ENCODE data around the gene HOXA6.

Gene HOXA6

GRCh38 chr7:27107391-27108381 is 39.9 kb downstream of the HOXA6 start:
- DNase-seq (ENCODE audit: low read depth), result no peak

DNA sequence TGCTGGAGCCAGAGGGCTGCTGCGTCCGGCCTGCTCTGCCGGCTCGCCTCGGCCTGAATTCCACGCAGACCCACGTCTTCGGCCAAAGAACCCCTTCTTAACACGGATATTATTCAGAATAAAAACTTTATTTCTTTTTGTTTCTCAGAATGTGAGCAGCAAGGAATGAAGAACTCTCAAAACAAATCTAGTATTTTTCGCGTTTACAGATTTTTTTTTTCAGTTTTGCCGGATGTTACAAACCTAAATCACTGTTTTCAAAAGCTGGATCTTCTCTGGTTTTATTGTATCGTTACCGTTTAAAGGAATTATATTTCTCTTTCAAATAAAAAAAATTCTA is 40.7 kb downstream of the HOXA6 start:
- DNase-seq (ENCODE audit: low read depth), result no peak

- DNase-seq (ENCODE audit: low read depth), result no peak
Measured at GRCh38 chr7:27106181-27106900, 41.2 kb downstream of the HOXA6 start.

DNA sequence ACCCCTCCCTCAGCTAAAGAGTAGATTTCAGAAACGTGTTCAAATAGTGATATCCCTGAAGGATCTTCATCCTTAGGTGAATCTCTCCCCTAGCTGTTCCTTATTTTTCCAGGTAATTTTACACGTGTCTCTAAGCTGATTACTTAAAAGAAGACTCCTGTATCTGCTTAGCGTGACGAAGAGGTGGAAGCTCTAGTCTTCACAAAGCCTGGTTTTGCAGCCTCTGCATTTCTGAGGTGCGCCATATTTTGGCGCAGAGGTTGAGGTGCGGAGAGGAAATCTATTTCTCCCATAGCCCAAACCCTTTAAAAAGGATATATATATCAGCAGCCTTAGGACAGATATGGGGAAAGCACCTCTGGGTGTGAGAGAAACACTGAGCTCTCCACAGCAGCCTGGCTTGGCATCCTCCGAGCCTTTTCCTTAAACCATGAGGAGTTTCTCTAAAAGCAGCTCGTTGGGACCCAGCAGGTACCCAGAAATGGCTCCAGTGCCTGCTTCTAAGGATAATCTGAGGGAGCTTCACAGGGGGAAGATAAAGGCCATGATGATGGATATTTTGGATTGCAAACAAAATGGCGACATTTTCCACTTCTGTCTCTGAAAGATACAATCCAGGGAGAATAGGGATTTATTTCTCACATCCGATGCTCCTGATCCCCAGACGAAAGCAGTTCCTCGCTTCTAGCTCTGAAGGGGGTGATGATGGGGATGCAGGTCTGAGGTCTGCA is 42.1 kb downstream of the HOXA6 start:
- no peak for DNase-seq (ENCODE audit: low read depth)

- no peak for DNase-seq (ENCODE audit: low read depth)
Measured at GRCh38 chr7:27104341-27105058, 43.1 kb downstream of the HOXA6 start.

- no peak for DNase-seq (ENCODE audit: low read depth)
Measured at GRCh38 chr7:27103489-27104226, 43.9 kb downstream of the HOXA6 start.

DNA sequence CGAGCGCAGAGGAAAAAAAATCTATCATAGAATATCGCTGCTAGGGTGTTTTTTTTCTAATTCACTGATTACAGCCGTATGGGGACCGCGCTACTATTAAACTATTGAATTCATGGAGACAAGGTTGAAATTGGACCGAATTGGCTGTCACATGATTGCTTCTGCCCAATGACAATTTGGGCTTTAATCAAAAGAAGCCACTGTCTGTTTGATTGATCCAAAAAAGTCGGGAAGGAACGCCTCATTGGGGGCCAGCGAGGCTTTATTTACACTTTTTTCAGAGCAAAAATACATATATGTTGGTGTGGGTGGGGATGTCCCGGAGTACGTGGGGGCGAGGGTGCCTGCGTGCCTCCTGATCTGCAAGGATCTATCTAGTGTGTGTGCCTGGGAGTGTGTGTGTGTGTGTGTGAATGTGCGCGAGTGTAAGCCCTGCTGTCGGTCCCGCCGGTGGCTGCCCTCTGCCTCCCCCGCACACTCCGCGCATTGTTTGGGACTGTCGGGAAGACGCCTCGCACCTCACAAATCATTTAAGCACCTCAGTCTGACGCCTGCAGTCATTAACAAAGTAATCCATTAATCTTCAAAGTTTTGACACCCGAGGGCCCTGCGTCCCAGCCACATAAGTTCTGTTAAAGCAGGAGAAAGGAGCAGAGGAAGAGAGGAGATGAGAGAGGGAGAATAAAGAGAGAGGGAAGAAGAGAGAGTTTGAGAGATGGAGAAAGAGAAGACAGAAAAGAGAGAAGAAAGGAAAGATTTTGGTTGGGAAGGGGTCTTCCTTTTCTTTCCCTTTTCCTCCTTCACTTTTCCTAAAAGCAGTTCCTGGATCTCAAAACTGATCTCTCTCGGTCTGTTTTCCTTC is 44.8 kb downstream of the HOXA6 start, which contains the start of gene HOXA2:
Gene HOXA2 (minus strand): TSS at position 103 of the 862 bp plus-strand sequence. CDS start 183 bp downstream, outside the sequence.
- no peak for DNase-seq (ENCODE audit: low read depth)

DNA sequence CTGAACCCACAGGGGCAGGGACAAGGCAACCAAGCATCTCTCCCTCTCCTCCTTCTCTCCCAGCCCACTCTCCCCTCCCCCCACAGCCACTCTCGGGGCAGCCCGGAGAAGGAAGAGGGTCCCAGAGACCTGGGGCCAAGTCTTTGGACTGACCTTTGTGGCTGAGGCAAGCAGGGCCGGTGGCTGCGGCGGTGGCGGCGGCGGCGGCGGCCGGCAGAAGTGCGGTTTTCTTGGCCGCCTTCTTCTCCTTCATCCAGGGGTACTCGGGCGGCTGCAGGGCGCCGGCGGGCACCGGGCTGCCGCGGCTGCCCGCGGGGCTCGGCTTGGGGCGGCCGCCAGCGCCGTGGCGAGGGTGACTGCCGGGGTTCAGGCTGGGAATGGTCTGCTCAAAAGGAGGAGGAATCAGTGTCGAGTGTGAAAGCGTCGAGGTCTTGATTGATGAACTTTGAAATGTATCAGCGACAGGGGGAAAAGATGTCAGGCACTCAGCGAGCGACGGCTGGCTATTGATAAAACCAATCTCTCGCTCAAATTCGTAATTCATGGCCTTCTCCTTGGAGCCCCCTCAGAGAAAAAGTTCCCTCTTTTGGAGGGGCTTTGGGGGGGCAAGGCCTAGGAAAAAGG is 45.5 kb downstream of the HOXA6 start:
- DNase-seq (ENCODE audit: low read depth), result no peak

DNA sequence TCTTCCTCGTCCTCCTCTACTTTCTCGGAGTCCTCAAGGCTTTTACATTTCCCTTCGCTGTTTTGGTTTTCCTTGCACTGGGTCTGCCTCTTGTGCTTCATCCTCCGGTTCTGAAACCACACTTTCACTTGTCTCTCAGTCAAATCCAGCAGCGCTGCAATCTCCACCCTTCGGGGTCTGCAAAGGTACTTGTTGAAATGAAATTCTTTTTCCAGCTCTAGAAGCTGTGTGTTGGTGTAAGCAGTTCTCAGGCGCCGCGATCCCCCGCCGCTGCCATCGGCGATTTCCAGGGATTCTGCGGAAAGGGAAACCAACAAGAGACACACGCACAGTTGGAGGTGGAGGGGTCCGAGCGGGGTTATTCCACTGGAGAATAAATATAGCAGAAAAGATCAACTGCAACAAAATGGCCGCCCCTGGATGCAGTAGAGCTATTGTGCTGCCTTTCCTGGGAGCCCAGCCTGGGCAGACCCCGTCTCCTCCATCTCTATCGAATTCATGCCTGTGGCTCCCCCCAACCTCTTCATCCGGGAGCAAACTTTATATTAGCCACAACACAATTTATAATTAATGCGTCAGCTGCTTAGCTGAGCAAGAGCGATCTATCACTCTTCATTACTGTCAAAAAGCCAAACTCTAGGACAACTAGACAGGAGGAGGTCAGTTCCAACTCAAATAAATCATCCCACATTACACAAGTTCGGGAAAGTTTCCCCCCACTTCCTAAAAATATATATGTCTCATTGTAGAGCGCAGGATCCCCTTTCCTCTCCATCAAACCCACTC is 46.2 kb downstream of the HOXA6 start:
- no peak for DNase-seq (ENCODE audit: low read depth)

DNA sequence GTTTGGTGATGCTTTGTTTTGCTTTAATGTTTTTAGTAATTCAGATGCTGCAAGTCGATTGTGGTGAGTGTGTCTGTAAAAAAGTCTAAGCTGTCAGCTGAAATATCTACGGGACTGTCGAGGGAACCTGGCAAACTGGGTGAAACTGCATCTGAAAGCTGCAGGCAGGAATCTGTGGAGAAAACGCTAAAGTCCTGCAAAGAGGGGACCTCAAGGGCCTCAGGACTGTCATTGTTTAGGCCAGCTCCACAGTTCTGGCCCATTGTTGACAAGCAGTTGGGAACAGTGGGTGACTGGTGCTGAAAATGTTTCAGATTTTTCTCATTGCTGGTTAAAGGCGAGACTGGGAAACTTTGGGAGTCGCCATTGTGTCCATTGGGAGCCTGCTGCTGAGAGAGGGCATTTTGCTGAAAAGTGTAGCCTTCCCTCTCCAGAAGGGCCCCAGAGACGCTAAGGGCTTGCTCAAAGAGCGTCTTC is 46.8 kb downstream of the HOXA6 start:
- no peak for DNase-seq (ENCODE audit: low read depth)

DNA sequence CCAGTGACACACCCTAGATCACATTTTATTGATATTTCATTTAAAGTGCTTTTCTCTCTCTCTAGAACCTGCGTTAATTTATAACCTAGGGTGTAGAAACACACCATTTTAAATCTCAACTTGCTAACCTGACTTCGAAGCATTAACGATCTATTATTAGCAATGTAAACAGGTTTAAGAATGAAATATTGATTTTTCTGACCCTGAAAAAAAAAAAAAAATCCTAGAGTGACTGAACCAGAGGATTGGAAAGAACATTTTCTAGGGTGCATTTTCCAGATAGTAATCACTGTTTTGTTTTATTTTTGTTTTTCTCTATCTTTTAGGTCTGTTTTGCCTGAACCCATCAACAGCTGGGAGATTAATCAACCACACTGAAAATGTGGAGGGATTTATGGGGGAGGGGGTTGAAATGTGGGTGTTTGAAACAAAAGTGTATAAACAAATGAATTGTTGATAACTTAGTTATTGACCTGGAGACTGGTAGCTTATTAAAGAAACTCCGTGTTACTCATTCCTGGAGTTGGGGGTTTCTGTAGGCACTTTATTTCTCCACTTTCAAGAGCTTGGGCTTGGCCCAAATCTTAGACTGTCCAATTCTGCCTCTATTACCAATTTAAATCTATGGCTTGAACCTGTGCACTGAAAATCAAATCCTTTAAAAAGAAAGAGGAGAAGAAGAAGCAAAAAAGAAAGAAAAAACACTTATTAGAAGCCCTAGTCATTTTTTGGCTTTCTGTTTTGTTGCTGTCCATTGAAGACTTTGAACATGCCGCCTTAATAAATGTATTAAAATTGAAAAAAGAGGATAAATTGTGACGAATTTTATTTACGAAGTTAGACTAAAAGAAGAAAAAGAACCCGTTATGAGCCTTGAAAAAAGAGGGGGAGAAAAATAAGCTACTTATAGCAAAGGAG is 47.9 kb downstream of the HOXA6 start:
- no peak for DNase-seq (ENCODE audit: low read depth)

GRCh38 chr7:27098578-27099451 is 48.8 kb downstream of the HOXA6 start:
- no peak for DNase-seq (ENCODE audit: low read depth)

DNA sequence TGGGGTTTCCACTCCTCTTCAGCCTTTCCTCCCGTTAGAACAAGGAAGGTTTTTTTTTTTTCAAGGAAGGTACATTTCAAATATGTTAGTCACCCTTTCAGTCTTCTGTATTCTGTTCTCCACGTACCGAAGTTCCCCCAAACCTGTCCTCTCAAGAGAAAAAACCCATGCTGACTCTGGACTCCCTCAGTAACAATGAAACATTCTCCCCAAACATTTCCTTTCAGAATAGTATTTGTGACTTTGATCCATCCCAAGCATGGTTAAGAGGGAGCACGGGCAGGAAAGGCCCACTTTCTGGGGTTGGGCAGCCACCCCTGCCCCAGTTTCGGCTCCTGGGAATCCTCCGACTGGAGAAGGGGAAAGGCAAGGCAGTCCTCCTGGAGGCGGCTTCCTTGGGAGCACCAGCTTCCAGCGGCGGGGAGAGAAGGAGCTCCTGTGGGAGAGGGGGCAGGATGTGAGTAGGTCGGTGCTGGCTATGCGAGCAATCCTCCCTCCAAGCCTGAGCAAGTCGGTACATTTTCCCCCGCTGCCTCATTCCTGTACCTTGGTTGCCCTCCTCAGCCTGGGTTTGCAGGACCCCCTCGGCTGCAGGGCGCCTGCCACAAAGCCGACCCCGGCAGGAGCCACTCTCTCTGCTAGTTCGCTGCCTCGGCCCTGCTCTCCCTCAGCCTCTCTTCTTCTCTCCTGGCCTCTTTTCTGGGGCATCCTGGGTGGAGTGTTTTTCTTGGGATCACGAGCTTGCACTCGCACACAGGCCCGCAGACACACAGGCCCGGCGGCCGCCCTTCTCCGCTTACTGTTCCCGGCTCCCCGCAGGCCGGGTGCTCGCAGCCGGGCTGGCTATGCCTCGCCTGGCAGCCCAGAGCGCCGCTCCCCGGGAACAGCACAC is 49.6 kb downstream of the HOXA6 start:
- DNase-seq (ENCODE audit: low read depth), result no peak

GRCh38 chr7:27096768-27097514 is 50.6 kb downstream of the HOXA6 start:
- DNase-seq (ENCODE audit: low read depth), result no peak
